H9 (cell line): ENCODE measurements around the gene SCARF1. TPM values are rescaled to one million over a fixed set of nuclear protein-coding genes. Genes with fewer than 3 reads are reported as not detected.
"Not testable (repeated sequence)": the region's sequence is repeated elsewhere in the genome, so short reads cannot be mapped to it uniquely, and the experiment has no call there.

Source experiments
- DNase-seq: peaks from one replicate; pipeline ENCODE4 v3.0.0-alpha.2; 2017
- H2AFZ ChIP-seq: one replicate; pipeline ENCODE4 v1.6.1; 2013; ENCODE audit warnings: mild to moderate bottlenecking, low read length, control low read depth, moderate library complexity
- H2AK5ac ChIP-seq: 2 replicates; pipeline ENCODE4 v1.6.1; 2013; ENCODE audit warnings: low read length, control low read depth, mixed read lengths; ENCODE audit not compliant: insufficient read length
- H2BK120ac ChIP-seq: one replicate; pipeline ENCODE4 v1.6.1; 2013; ENCODE audit warnings: low read depth, mild to moderate bottlenecking, low read length, control low read depth, inconsistent platforms; ENCODE audit not compliant: poor library complexity, severe bottlenecking
- H2BK12ac ChIP-seq: 2 replicates; pipeline ENCODE4 v1.6.1; 2013; ENCODE audit warnings: low read length, control low read depth, mixed read lengths, low read depth; ENCODE audit not compliant: insufficient read length
- H2BK15ac ChIP-seq: 2 replicates; pipeline ENCODE4 v1.6.1; 2013; ENCODE audit warnings: low read depth, low read length, control low read depth
- H2BK20ac ChIP-seq: one replicate; pipeline ENCODE4 v1.6.1; 2013; ENCODE audit warnings: low read depth, mild to moderate bottlenecking, low read length, control low read depth, inconsistent platforms; ENCODE audit not compliant: poor library complexity, severe bottlenecking
- H2BK5ac ChIP-seq: 2 replicates; pipeline ENCODE4 v1.6.1; 2013; ENCODE audit warnings: low read length, control low read depth, mixed read lengths; ENCODE audit not compliant: insufficient read length
- H3K14ac ChIP-seq: 2 replicates; pipeline ENCODE4 v1.6.1; 2013; ENCODE audit warnings: low read length, control low read depth; ENCODE audit not compliant: insufficient read depth
- H3K18ac ChIP-seq: 2 replicates; pipeline ENCODE4 v1.6.1; 2013; ENCODE audit warnings: low read depth, mild to moderate bottlenecking, mixed read lengths, low read length, control low read depth; ENCODE audit not compliant: insufficient read length
- H3K23ac ChIP-seq: 2 replicates; pipeline ENCODE4 v1.6.1; 2013; ENCODE audit warnings: low read length, control low read depth, mixed read lengths, low read depth; ENCODE audit not compliant: insufficient read length
- H3K23me2 ChIP-seq: 2 replicates; pipeline ENCODE4 v1.6.1; 2013; ENCODE audit warnings: low read depth, mild to moderate bottlenecking, mixed read lengths, low read length, control low read depth; ENCODE audit not compliant: insufficient read length, poor library complexity, severe bottlenecking
- H3K27ac ChIP-seq: 2 replicates; pipeline ENCODE4 v1.5.1; 2013; ENCODE audit warnings: low read length, control low read depth, mixed read lengths, low read depth; ENCODE audit not compliant: insufficient read length
- H3K27me3 ChIP-seq: 2 replicates; pipeline ENCODE4 v1.6.1; 2013; ENCODE audit warnings: low read length, control low read depth, inconsistent platforms; ENCODE audit not compliant: insufficient read depth
- H3K4ac ChIP-seq: 2 replicates; pipeline ENCODE4 v1.6.1; 2013; ENCODE audit warnings: low read depth, mild to moderate bottlenecking, control low read depth, inconsistent platforms, low read length, moderate library complexity
- H3K4me1 ChIP-seq: 2 replicates; pipeline ENCODE4 v1.6.1; 2013; ENCODE audit warnings: low read length, control low read depth, inconsistent platforms; ENCODE audit not compliant: insufficient read depth
- H3K4me2 ChIP-seq: 2 replicates; pipeline ENCODE4 v1.6.1; 2013; ENCODE audit warnings: low read length, control low read depth, mixed read lengths; ENCODE audit not compliant: insufficient read length, insufficient read depth
- H3K56ac ChIP-seq: 2 replicates; pipeline ENCODE4 v1.6.1; 2013; ENCODE audit warnings: low read depth, mild to moderate bottlenecking, mixed read lengths, low read length, control low read depth; ENCODE audit not compliant: insufficient read length
- H3K79me1 ChIP-seq: 2 replicates; pipeline ENCODE4 v1.6.1; 2013; ENCODE audit warnings: low read depth, mild to moderate bottlenecking, moderate library complexity, low read length, control low read depth, inconsistent platforms; ENCODE audit not compliant: insufficient read depth, poor library complexity, severe bottlenecking
- H3K79me2 ChIP-seq: 2 replicates; pipeline ENCODE4 v1.6.1; 2013; ENCODE audit warnings: low read length, control low read depth, inconsistent platforms; ENCODE audit not compliant: insufficient read depth
- H3K9ac ChIP-seq: 2 replicates; pipeline ENCODE4 v1.6.1; 2013; ENCODE audit warnings: low read length, control low read depth, mixed read lengths; ENCODE audit not compliant: insufficient read length; ENCODE audit errors: extremely low read depth
- H3K9me3 ChIP-seq: one replicate; pipeline ENCODE4 v1.6.1; 2013; ENCODE audit warnings: low read depth, low read length, inconsistent platforms; ENCODE audit not compliant: control insufficient read depth
- H3T11ph ChIP-seq: one replicate; pipeline ENCODE4 v1.6.1; 2013; ENCODE audit warnings: mild to moderate bottlenecking, low read length, control low read depth, inconsistent platforms
- H4K20me1 ChIP-seq: one replicate; pipeline ENCODE4 v1.6.1; 2013; ENCODE audit not compliant: control insufficient read depth, insufficient read length, insufficient read depth
- H4K5ac ChIP-seq: 2 replicates; pipeline ENCODE4 v1.6.1; 2013; ENCODE audit warnings: low read depth, mild to moderate bottlenecking, mixed read lengths, low read length, control low read depth; ENCODE audit not compliant: insufficient read length
- H4K8ac ChIP-seq: replicated peaks from 2 replicates; pipeline ENCODE4 v1.6.1; 2013; ENCODE audit warnings: low read length, control low read depth, mixed read lengths, low read depth; ENCODE audit not compliant: insufficient read length
- H4K91ac ChIP-seq: 2 replicates; pipeline ENCODE4 v1.6.1; 2013; ENCODE audit warnings: low read depth, mild to moderate bottlenecking, moderate library complexity, mixed read lengths, low read length, control low read depth; ENCODE audit not compliant: insufficient read length
- H3K27ac Mint-ChIP-seq, 3 experiments: 2 replicates in 2 of 3; 3 replicates in 1 of 3; pipeline ENCODE4 v1.8.0; 2020 to 2021; ENCODE audit warnings: mixed read lengths in 3 of 3, mild to moderate bottlenecking in 1 of 3, moderate library complexity in 1 of 3
- H3K27me3 Mint-ChIP-seq: 2 replicates; pipeline ENCODE4 v1.8.0; 2021; ENCODE audit warnings: low read depth, mild to moderate bottlenecking, moderate library complexity, mixed read lengths
- H3K36me3 Mint-ChIP-seq, 3 experiments: 2 replicates in 2 of 3; 3 replicates in 1 of 3; pipeline ENCODE4 v1.8.0; 2020 to 2021; ENCODE audit warnings: low read depth in 3 of 3, mixed read lengths in 3 of 3; ENCODE audit not compliant: insufficient read depth in 1 of 3
- H3K4me1 Mint-ChIP-seq, 2 experiments: 2 replicates each; pipeline ENCODE4 v1.8.0; 2020; ENCODE audit warnings: mixed read lengths in 2 of 2
- H3K4me3 Mint-ChIP-seq, 2 experiments: 2 replicates in 1 of 2; 3 replicates in 1 of 2; pipeline ENCODE4 v1.8.0; 2020 to 2021; ENCODE audit warnings: mild to moderate bottlenecking in 2 of 2, mixed read lengths in 2 of 2, moderate library complexity in 1 of 2
- H3K9me3 Mint-ChIP-seq, 2 experiments: 2 replicates in 1 of 2; 3 replicates in 1 of 2; pipeline ENCODE4 v1.8.0; 2020; ENCODE audit warnings: mild to moderate bottlenecking in 2 of 2, mixed read lengths in 2 of 2, moderate library complexity in 1 of 2
- WGBS: extraction: QIAGEN DNeasy Blood & Tissue Kit; methylation state at CpG from one replicate; pipeline ENCODE4 v1.1.7; 2013; ENCODE audit warnings: missing lambda C conversion rate, low lambda C conversion rate, mixed read lengths; ENCODE audit not compliant: insufficient read length; ENCODE audit errors: extremely low coverage; 5-methylcytosine and 5-hydroxymethylcytosine counted together
- total RNA-seq: library from RNA; stranded (reverse); gene quantifications from 2 replicates; pipeline ENCODE4 v1.2.1, GENCODE V29; 2021
- TF ChIP-seq, protein P1 (sequence below): fragments of 200-600 bp; sonication (generic); conservative IDR thresholded peaks from 3 replicates; pipeline ENCODE4 v1.8.0; 2021; ENCODE audit warnings: antibody characterized with exemption, mild to moderate bottlenecking

Gene SCARF1
- total RNA-seq, 1 experiment from 2014 or later, result 2.4 TPM

DNA sequence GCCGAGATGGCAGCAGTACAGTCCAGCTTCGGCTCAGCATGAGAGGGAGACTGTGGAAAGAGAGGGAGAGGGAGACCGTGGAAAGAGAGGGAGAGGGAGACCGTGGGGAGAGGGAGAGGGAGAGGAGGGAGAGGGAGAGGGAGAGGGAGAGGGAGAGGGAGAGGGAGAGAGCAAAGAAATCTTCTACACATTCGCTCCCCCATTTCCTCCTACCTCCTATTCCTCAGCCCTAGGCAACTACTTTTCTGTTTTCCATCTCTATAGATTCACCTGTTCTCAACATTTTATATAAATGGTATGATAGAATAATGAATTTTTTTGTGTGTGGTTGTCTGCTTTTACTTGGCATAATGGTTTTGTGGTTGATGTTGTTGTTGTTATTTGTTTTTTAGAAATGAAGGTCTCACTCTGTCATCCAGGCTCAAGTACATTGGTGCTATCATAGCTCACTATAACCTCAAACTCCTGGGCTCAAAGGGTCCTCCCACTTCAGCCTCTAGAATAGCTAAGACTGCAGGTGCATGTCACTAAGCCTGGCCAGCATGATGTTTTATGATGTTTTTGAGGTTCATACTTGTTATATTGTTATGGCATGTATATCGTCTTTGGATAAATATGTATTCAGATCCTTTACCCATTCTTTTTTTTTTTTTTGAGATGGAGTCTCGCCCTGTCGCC, 45.2 kb upstream of the SCARF1 start:
- WGBS, result no CpG with 5 or more reads among the region's 8 CpGs
- Histone ChIP-seq H3K9me3 (no peaks in the 10 kb centered on the region), H3K79me2 (no peaks in the 10 kb centered on the region), H2AK5ac (no peak overlapping the region), H3K4ac (no peak overlapping the region), H2BK120ac (no peak overlapping the region), H3T11ph (no peak overlapping the region), H2BK15ac (no peak overlapping the region), H4K91ac (no peak overlapping the region), H2BK12ac (no peak overlapping the region), H3K27ac (no peak overlapping the region), H3K9ac (no peak overlapping the region), H3K56ac (no peak overlapping the region), H2AFZ (no peak overlapping the region), H3K23me2 (no peaks in the 10 kb centered on the region), H3K4me2 (no peak overlapping the region), H3K4me1 (no peaks in the 10 kb centered on the region), H3K79me1 (no peaks in the 10 kb centered on the region), H3K27me3 (no peaks in the 10 kb centered on the region), H3K23ac (no peak overlapping the region), H4K5ac (no peak overlapping the region), H2BK5ac (no peak overlapping the region), H4K8ac (no peak overlapping the region), H3K18ac (no peak overlapping the region), H3K14ac (no peak overlapping the region), H4K20me1 (no peaks in the 10 kb centered on the region), H2BK20ac (no peak overlapping the region)
- DNase-seq, result no peak
- Mint-ChIP-seq H3K9me3 (peaks cover 22 to 28% of the 10 kb centered on the region in 2 experiments), H3K27ac (no peak overlapping the region), H3K36me3 (peaks cover 4 to 9% (median 5%) of the 10 kb centered on the region in 3 experiments; a peak in 6 of 7 replicates), H3K27me3 (peaks cover 2% of the 10 kb centered on the region), H3K4me3 (no peak overlapping the region), H3K4me1 (no peaks in the 10 kb centered on the region)
- TF ChIP-seq, protein P1, sequence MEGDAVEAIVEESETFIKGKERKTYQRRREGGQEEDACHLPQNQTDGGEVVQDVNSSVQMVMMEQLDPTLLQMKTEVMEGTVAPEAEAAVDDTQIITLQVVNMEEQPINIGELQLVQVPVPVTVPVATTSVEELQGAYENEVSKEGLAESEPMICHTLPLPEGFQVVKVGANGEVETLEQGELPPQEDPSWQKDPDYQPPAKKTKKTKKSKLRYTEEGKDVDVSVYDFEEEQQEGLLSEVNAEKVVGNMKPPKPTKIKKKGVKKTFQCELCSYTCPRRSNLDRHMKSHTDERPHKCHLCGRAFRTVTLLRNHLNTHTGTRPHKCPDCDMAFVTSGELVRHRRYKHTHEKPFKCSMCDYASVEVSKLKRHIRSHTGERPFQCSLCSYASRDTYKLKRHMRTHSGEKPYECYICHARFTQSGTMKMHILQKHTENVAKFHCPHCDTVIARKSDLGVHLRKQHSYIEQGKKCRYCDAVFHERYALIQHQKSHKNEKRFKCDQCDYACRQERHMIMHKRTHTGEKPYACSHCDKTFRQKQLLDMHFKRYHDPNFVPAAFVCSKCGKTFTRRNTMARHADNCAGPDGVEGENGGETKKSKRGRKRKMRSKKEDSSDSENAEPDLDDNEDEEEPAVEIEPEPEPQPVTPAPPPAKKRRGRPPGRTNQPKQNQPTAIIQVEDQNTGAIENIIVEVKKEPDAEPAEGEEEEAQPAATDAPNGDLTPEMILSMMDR, result no peak

DNA sequence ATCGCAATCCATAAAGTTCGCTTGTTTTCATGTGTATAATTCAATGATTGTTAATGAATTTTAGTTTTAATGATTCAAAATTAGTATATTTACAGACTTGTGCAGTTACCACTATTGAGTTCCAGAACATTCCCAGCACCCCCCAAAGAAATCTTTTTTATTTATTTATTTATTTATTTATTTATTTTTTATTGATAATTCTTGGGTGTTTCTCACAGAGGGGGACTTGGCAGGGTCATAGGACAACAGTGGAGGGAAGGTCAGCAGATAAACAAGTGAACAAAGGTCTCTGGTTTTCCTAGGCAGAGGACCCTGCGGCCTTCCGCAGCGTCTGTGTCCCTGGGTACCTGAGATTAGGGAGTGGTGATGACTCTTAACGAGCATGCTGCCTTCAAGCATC, 42.9 kb upstream of the SCARF1 start:
- not testable (repeated sequence) for H3T11ph ChIP-seq, H2BK15ac ChIP-seq, H4K8ac ChIP-seq, H3K4me1 ChIP-seq, H3K79me1 ChIP-seq, H3K27me3 ChIP-seq, DNase-seq, H3K4me3 Mint-ChIP-seq, H3K4me2 ChIP-seq, H4K20me1 ChIP-seq, H3K79me2 ChIP-seq, H3K14ac ChIP-seq, H3K27me3 Mint-ChIP-seq, H2AK5ac ChIP-seq, H3K18ac ChIP-seq, H3K23me2 ChIP-seq, H3K27ac Mint-ChIP-seq, H3K9ac ChIP-seq, H3K56ac ChIP-seq, H2AFZ ChIP-seq, H3K9me3 ChIP-seq, H2BK120ac ChIP-seq, H3K23ac ChIP-seq, H3K4ac ChIP-seq, H2BK5ac ChIP-seq, H4K91ac ChIP-seq, H2BK20ac ChIP-seq, H2BK12ac ChIP-seq, H4K5ac ChIP-seq, H3K27ac ChIP-seq
- H3K9me3 Mint-ChIP-seq, result peaks cover 21 to 23% of the 10 kb centered on the region in 2 experiments
- WGBS, result no CpG with 5 or more reads among the region's 6 CpGs
- peaks cover 9 to 12% of the 10 kb centered on the region in 2 experiments for H3K4me1 Mint-ChIP-seq
- peaks cover 12 to 19% (median 14%) of the 10 kb centered on the region in 3 experiments for H3K36me3 Mint-ChIP-seq
